ENCODE data around the gene CCKAR.

The CCKAR gene

GRCh38 chr4:26485684-26486083 is 4.6 kb downstream of the CCKAR start:
- no peak for DNase-seq
- Histone ChIP-seq H3K9ac (ENCODE audit: low read depth, low read length) (no peak overlapping the region), H3K36me3 (ENCODE audit: insufficient read depth, low read length) (no peaks in the 10 kb centered on the region), H3K4me3 (ENCODE audit: low read depth in 1 of 2, low read length in 2 of 2) (no peak overlapping the region), H2AFZ (ENCODE audit: low read depth, low read length) (no peak overlapping the region), H3K4me1 (ENCODE audit: insufficient read depth, low read length) (no peaks in the 10 kb centered on the region), H3K27me3 (ENCODE audit: insufficient read depth, low read length, poor library complexity) (no peaks in the 10 kb centered on the region), H3K79me2 (ENCODE audit: insufficient read depth, low read length) (no peaks in the 10 kb centered on the region), H3K4me2 (ENCODE audit: insufficient read depth, low read length) (no peak overlapping the region), H4K20me1 (ENCODE audit: insufficient read depth, low read length) (no peaks in the 10 kb centered on the region), H3K27ac (ENCODE audit: low read length) (no peak overlapping the region), H3K9me3 (ENCODE audit: insufficient read depth, low read length, severe bottlenecking) (no peaks in the 10 kb centered on the region)
- no peak for TF ChIP-seq EZH2 (IDR thresholded peaks at IDR 0.05; ENCODE audit: borderline replicate concordance, low read depth, low read length, severe bottlenecking)
- TF ChIP-seq CTCF (IDR thresholded peaks at IDR 0.05; ENCODE audit: borderline replicate concordance, extremely low read depth, low read length, poor library complexity, severe bottlenecking): no peak
- ATAC-seq (ENCODE audit: insufficient read depth, low read depth): no peak

- no peak overlapping the region for H3K4me3 ChIP-seq (ENCODE audit: low read depth in 1 of 2, low read length in 2 of 2)
- DNase-seq (no peak), ATAC-seq (ENCODE audit: insufficient read depth, low read depth) (no peak)
- H3K36me3 ChIP-seq (ENCODE audit: insufficient read depth, low read length): no peaks in the 10 kb centered on the region
- TF ChIP-seq CTCF (IDR thresholded peaks at IDR 0.05; ENCODE audit: borderline replicate concordance, extremely low read depth, low read length, poor library complexity, severe bottlenecking): no peak
- no peak for TF ChIP-seq EZH2 (IDR thresholded peaks at IDR 0.05; ENCODE audit: borderline replicate concordance, low read depth, low read length, severe bottlenecking)
- no peaks in the 10 kb centered on the region for H4K20me1 ChIP-seq (ENCODE audit: insufficient read depth, low read length)
- no peaks in the 10 kb centered on the region for H3K9me3 ChIP-seq (ENCODE audit: insufficient read depth, low read length, severe bottlenecking)
- H2AFZ ChIP-seq (ENCODE audit: low read depth, low read length): no peak overlapping the region
- no peaks in the 10 kb centered on the region for H3K4me1 ChIP-seq (ENCODE audit: insufficient read depth, low read length)
- no peak overlapping the region for H3K4me2 ChIP-seq (ENCODE audit: insufficient read depth, low read length)
- no peaks in the 10 kb centered on the region for H3K27me3 ChIP-seq (ENCODE audit: insufficient read depth, low read length, poor library complexity)
- no peaks in the 10 kb centered on the region for H3K79me2 ChIP-seq (ENCODE audit: insufficient read depth, low read length)
- H3K27ac ChIP-seq (ENCODE audit: low read length): no peak overlapping the region
- H3K9ac ChIP-seq (ENCODE audit: low read depth, low read length): no peak overlapping the region
These were observed 5.8 kb downstream of the CCKAR start for GRCh38 chr4:26484516-26484915.

- H3K4me1 ChIP-seq (ENCODE audit: insufficient read depth, low read length): no peaks in the 10 kb centered on the region
- TF ChIP-seq CTCF (IDR thresholded peaks at IDR 0.05; ENCODE audit: borderline replicate concordance, extremely low read depth, low read length, poor library complexity, severe bottlenecking) (no peak), EZH2 (IDR thresholded peaks at IDR 0.05; ENCODE audit: borderline replicate concordance, low read depth, low read length, severe bottlenecking) (no peak)
- H3K4me2 ChIP-seq (ENCODE audit: insufficient read depth, low read length): no peak overlapping the region
- no peak for ATAC-seq (ENCODE audit: insufficient read depth, low read depth)
- H3K27me3 ChIP-seq (ENCODE audit: insufficient read depth, low read length, poor library complexity): no peaks in the 10 kb centered on the region
- no peaks in the 10 kb centered on the region for H3K9me3 ChIP-seq (ENCODE audit: insufficient read depth, low read length, severe bottlenecking)
- H3K9ac ChIP-seq (ENCODE audit: low read depth, low read length): no peak overlapping the region
- no peaks in the 10 kb centered on the region for H4K20me1 ChIP-seq (ENCODE audit: insufficient read depth, low read length)
- no peaks in the 10 kb centered on the region for H3K79me2 ChIP-seq (ENCODE audit: insufficient read depth, low read length)
- DNase-seq: no peak
- no peak overlapping the region for H2AFZ ChIP-seq (ENCODE audit: low read depth, low read length)
- no peaks in the 10 kb centered on the region for H3K36me3 ChIP-seq (ENCODE audit: insufficient read depth, low read length)
- H3K27ac ChIP-seq (ENCODE audit: low read length): no peak overlapping the region
- H3K4me3 ChIP-seq (ENCODE audit: low read depth in 1 of 2, low read length in 2 of 2): no peak overlapping the region
These were observed 6.2 kb downstream of the CCKAR start for GRCh38 chr4:26484032-26484515.
